Measurements from ENCODE around the gene GNL3L.
A peak's percentile ranks its signal among the peaks of the same experiment; 100 is the strongest.

The GNL3L gene

DNA sequence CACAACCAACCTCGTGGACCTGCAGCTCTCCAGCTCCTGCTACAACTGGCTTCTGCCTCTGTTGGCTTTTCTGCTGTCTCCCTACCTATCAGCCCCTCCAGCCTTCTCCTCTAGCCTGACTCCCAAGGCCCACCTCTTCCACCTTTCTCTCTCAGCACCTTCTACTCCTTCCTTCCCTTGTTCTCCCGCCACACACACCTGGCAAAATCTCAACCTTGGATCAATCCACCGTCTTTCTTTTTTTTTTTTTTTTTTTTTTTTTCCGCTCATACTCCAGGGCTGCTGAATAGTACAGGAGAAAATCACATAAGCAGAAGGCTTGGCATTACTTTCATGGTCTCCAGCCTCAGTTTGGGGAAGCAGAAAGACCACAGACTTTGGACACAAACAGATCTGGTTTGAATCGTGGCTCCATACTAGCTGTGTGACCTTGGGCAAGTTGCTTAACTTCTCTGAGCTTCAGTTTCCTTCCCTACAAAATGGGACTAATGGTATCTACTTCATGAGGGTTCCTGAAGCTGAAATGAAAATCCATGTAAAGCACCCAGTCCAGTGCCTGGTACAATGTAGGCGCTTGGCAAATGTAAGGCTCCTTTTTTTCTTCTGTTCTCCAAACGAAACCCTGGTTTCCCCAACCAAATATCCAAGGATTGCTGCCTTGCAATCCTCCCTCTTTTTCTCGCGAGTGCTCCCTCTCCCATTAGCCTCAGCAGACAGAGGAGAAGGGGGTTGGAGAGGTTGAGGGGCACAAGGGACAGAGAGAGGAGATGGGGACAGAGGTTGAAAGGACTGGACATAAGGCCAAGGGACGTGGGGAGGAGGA is 35.6 kb upstream of the GNL3L start:
- H3K4me3 ChIP-seq (ENCODE audit: control insufficient read depth, low read depth, low read length), result peak overlapping the region; percentile 64
- no peak for TF ChIP-seq CTCF (conservative IDR thresholded peaks at IDR 0.05; ENCODE audit: control insufficient read depth, insufficient read depth, low read depth, low read length)
- DNase-seq (ENCODE audit: low read depth), result no peak

- no peak for TF ChIP-seq CTCF (conservative IDR thresholded peaks at IDR 0.05; ENCODE audit: control insufficient read depth, insufficient read depth, low read depth, low read length)
- peak overlapping the region; percentile 64 for H3K4me3 ChIP-seq (ENCODE audit: control insufficient read depth, low read depth, low read length)
- DNase-seq (ENCODE audit: low read depth), result peak; percentile 18
These were observed 34.8 kb upstream of the GNL3L start for GRCh38 chrX:54494989-54495813.

DNA sequence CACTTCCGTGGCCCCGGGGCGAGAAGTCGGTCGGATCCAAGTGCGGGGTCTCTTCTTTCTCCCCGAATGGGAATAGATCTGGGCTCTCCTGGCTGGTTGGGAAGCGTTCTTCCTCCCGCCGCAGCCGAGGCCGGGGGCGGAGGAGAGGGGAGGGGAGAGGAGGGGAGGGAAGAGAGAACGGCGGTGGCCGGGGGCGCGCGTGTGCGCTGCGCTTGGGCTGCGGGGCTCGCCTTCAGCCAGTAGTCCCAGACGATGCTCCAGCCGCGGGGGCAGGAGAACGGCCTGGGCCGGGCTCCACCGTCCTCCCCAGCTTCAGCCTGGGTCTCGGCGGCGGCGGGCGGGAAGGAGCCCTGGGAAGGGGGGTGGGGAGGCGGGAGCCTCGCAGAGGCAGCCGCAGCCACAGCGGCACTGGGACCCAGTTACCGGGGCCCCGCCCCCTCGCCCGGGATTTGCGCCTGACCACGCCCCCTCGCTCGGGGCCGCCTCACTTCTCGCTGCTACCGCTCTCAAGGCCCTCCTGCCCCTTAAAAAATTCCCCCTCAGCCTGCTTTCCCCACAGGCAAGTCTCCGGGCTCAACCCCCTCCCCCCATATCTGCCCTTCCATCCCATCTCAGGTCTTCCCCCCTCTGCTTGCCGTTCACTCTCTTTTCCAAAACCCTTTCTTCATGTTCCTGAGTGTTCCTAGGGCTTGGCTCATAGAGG is 34.1 kb upstream of the GNL3L start, which contains the start of gene FGD1:
Gene FGD1, minus strand, starts transcription at position 421 of the 703 bp plus-strand sequence. CDS start 802 bp downstream, outside the sequence.
- no peak for TF ChIP-seq CTCF (conservative IDR thresholded peaks at IDR 0.05; ENCODE audit: control insufficient read depth, insufficient read depth, low read depth, low read length)
- DNase-seq (ENCODE audit: low read depth), result peak; percentile 47
- peak within 1 kb of the TSS; percentile 64 for H3K4me3 ChIP-seq (ENCODE audit: control insufficient read depth, low read depth, low read length)

DNA sequence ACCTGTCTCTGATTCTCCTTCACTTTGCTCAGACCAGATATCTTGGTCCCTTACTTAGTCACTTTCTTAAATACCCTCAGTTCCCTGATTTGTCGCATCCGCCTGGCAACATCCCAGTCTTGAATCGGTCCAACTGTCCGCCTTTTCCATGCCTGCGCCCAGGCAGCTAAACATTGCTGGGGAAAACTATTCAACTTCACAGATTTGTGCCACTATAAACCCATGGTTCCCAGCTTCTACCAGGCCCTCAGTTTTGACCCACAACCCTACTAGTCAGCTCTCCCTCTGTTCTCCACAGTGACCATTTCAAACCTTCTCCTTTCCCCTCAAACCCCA is 33.5 kb upstream of the GNL3L start:
- TF ChIP-seq CTCF (conservative IDR thresholded peaks at IDR 0.05; ENCODE audit: control insufficient read depth, insufficient read depth, low read depth, low read length), result no peak
- no peak for DNase-seq (ENCODE audit: low read depth)
- peak overlapping the region; percentile 50 for H3K4me3 ChIP-seq (ENCODE audit: control insufficient read depth, low read depth, low read length)

DNA sequence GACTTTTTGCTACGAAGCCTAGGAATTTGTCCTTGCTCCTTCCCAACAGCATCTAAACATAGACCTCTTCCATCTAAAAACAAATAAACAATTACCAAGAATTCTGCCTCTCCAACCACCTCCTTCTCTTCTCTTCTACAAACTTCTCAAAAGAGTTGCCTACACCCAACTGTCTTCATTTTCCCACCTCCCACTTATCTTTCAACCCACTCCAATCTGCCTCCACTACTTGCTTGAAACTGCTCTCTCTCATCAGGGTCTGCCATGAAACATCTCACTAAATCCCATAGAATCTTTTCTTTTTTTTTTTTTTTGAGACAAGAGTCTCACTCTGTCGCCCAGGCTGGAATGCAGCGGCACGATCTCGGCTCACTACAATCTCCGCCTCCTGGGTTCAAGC is 33.1 kb upstream of the GNL3L start:
- H3K4me3 ChIP-seq (ENCODE audit: control insufficient read depth, low read depth, low read length), result no peak overlapping the region
- TF ChIP-seq CTCF (conservative IDR thresholded peaks at IDR 0.05; ENCODE audit: control insufficient read depth, insufficient read depth, low read depth, low read length), result no peak

DNA sequence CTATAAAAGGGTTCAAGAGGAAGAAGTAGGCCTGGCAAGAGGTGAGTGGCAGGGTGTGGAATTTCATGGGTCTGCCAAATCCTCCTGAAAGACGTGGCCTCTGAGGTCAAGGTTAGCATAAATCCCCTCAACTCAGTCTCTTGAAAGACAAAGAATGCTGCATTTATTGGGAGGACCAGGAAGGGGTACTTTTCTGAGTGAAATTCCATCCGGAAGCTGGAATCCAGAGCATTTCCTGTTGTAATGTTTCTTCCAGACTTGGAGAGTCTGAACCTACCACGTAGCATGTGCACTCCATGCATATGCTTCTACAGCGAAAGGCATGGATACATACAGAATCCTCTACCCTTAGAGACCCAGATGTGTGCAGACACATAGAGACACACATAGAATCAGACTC is 20.6 kb upstream of the GNL3L start:
- DNase-seq (ENCODE audit: low read depth), result no peak
- no peak for TF ChIP-seq CTCF (conservative IDR thresholded peaks at IDR 0.05; ENCODE audit: control insufficient read depth, insufficient read depth, low read depth, low read length)

More for the DNA sequence above, 33.1 kb upstream of the GNL3L start:
- no peak for DNase-seq (ENCODE audit: low read depth)

More for the DNA sequence above, 20.6 kb upstream of the GNL3L start:
- no peak overlapping the region for H3K4me3 ChIP-seq (ENCODE audit: control insufficient read depth, low read depth, low read length)

All from fibroblast of mammary gland (primary cell).